Heart left ventricle (tissue), 13 donors: Measurements from ENCODE around the gene GNB1L.

Source experiments
- CTCF ChIP-seq, 12 donors: fragments of 200-600 bp; sonication (generic) in 4 of 12; IDR thresholded peaks; one replicate each; pipeline versions ENCODE4 v1.5.0 to v1.8.0; 2018 to 2022; ENCODE audit warnings: antibody characterized with exemption in 12 of 12, mild to moderate bottlenecking in 5 of 12
- POLR2A ChIP-seq, 2 donors: fragments of 450-650 bp; IDR thresholded peaks; one replicate each; pipeline ENCODE4 v1.6.1; 2017; ENCODE audit warnings: antibody characterized with exemption in 2 of 2, mild to moderate bottlenecking in 2 of 2, moderate library complexity in 2 of 2
- donor health status: ischemic (EF 13 %, LVEDD 7.1; RV severe dilation, severe dysfunction).
- donor health status: DM: no; HTN: yes; CAD: no.
- donor health status: DM: no; HTN: no; CAD: no.
- donor health status: ischemic (EF 25% LVEDD 6.9; RV normal size, moderate dysfunction).
- donor health status: ischemic (EF 25% LVEDD 5.7; RV mildly dilated, moderate dysfunction).
- donor health status: ischemic (EF 35%, LVEDD 5.7; RV mildly dilated, moderate dysfunction).
- donor health status: nonischemic (EF 11% LVEDD 7.7; RV severe dilation, severe dysfunction).
- donor health status: DM: yes; HTN: yes; CAD: no.
- donor health status: PGD.
- donor health status: ischemic (EF 29% LVEDD 5.4; RV normal size, mild dysfunction).
- donor health status: nonischemic (EF 23%, LVEDD 6.1; RV moderate dilation, normal function).

- TF ChIP-seq CTCF (IDR thresholded peaks at IDR 0.05) (no peak), POLR2A (IDR thresholded peaks at IDR 0.05) (no peak)
These were observed 4.6 kb downstream of the GNB1L start for GRCh38 chr22:19849835-19850762.
